B cell (primary cell): ENCODE data around the gene TCN2. TPM values are rescaled to one million over a fixed set of nuclear protein-coding genes. Genes with fewer than 3 reads are reported as not detected.

Source experiments
- ATAC-seq: fragments of 200-7000 bp; cut with Tn5 transposase; one replicate; pipeline ENCODE4 v1.10.0; 2021; ENCODE audit warnings: low read depth, mild to moderate bottlenecking, moderate number of reproducible peaks, moderate library complexity
- CTCF ChIA-PET: fragments of 350-600 bp; sonication (Branson Sonifier 250); formaldehyde crosslinking; loops from one replicate; lab custom pipeline; 2021; ENCODE audit warnings: antibody characterized with exemption, inconsistent platforms; lab: Charles Lee
- POLR2A ChIA-PET: fragments of 350-600 bp; sonication (Branson Sonifier 250); formaldehyde crosslinking; loops from one replicate; lab custom pipeline; 2021; ENCODE audit warnings: antibody characterized with exemption; lab: Charles Lee
- DNase-seq: peaks from one replicate; pipeline ENCODE4 v3.0.0; 2013
- H2AFZ ChIP-seq: 2 replicates; pipeline ENCODE4 v1.6.1; 2012; ENCODE audit warnings: mild to moderate bottlenecking, low read depth, low read length; ENCODE audit not compliant: insufficient read depth, poor library complexity, severe bottlenecking
- H3K27ac ChIP-seq, 2 donors: 1 replicate in 1 of 2; 2 replicates in 1 of 2; pipeline ENCODE4 v1.5.1; 2012 to 2013; ENCODE audit warnings: low read length in 2 of 2, mild to moderate bottlenecking in 2 of 2, moderate library complexity in 1 of 2
- H3K27me3 ChIP-seq, 4 experiments: fragments of 200-600 bp in 1 of 4; sonication (generic) in 1 of 4; replicated peaks in 1 of 4; 1 replicate in 2 of 4; 2 replicates in 2 of 4; pipeline versions ENCODE4 v1.6.1 to v1.7.0; 2013 to 2016; ENCODE audit warnings: low read length in 3 of 4, mild to moderate bottlenecking in 2 of 4, mixed read lengths in 1 of 4, moderate library complexity in 1 of 4; ENCODE audit not compliant: insufficient read depth in 4 of 4, control insufficient read depth in 3 of 4; ENCODE audit errors: control extremely low read depth in 1 of 4
- H3K36me3 ChIP-seq, 2 experiments: replicated peaks in 1 of 2; 1 replicate in 1 of 2; 2 replicates in 1 of 2; pipeline versions ENCODE4 v1.6.1 to v1.7.1; 2013; ENCODE audit warnings: low read length in 1 of 2; ENCODE audit not compliant: insufficient read depth in 2 of 2, control insufficient read depth in 1 of 2; ENCODE audit errors: control extremely low read depth in 1 of 2, extremely low read depth in 1 of 2
- H3K4me1 ChIP-seq, 2 donors: fragments of 200-600 bp in 1 of 2; sonication (generic) in 1 of 2; 1 replicate in 1 of 2; 2 replicates in 1 of 2; pipeline versions ENCODE4 v1.5.1 to v1.6.1; 2013 to 2017; ENCODE audit warnings: low read length in 2 of 2; ENCODE audit not compliant: control insufficient read depth in 2 of 2, insufficient read depth in 2 of 2
- H3K4me2 ChIP-seq: replicated peaks from 2 replicates; pipeline ENCODE3; 2012; ENCODE audit warnings: mild to moderate bottlenecking, low read depth, low read length; ENCODE audit not compliant: poor library complexity, severe bottlenecking
- H3K4me3 ChIP-seq, 5 experiments: fragments of 200-600 bp in 1 of 5; sonication (generic) in 1 of 5; 1 replicate in 3 of 5; 2 replicates in 2 of 5; pipeline versions ENCODE4 v1.5.1 to v1.7.0; 2011 to 2016; ENCODE audit warnings: low read length in 4 of 5, mild to moderate bottlenecking in 4 of 5, low read depth in 2 of 5, control low read depth in 1 of 5, moderate library complexity in 1 of 5; ENCODE audit not compliant: insufficient read depth in 1 of 5; ENCODE audit errors: control extremely low read depth in 1 of 5, extremely low read depth in 1 of 5
- H3K79me2 ChIP-seq: fragments of 200-600 bp; sonication (generic); one replicate; pipeline ENCODE4 v1.6.0; 2016; ENCODE audit warnings: low read length; ENCODE audit not compliant: control insufficient read depth, insufficient read depth
- H3K9ac ChIP-seq: fragments of 200-600 bp; sonication (generic); 2 replicates; pipeline ENCODE4 v1.6.1; 2017; ENCODE audit warnings: mild to moderate bottlenecking, low read length, moderate library complexity
- H3K9me3 ChIP-seq, 3 donors: one replicate each; pipeline versions ENCODE4 v1.6.1 to v1.7.1; 2013; ENCODE audit warnings: low read length in 2 of 3; ENCODE audit not compliant: control insufficient read depth in 2 of 3, insufficient read depth in 1 of 3; ENCODE audit errors: control extremely low read depth in 1 of 3
- H4K20me1 ChIP-seq: 2 replicates; pipeline ENCODE4 v1.6.0; 2012; ENCODE audit warnings: mild to moderate bottlenecking, low read length; ENCODE audit not compliant: insufficient read depth, control insufficient read depth, poor library complexity, severe bottlenecking
- H3K27ac Mint-ChIP-seq: one replicate; pipeline ENCODE4 v1.8.0; 2021; ENCODE audit warnings: mixed read lengths
- H3K27me3 Mint-ChIP-seq: one replicate; pipeline ENCODE4 v1.8.0; 2021; ENCODE audit warnings: mixed read lengths
- H3K4me1 Mint-ChIP-seq: one replicate; pipeline ENCODE4 v1.8.0; 2021; ENCODE audit warnings: mixed read lengths
- H3K4me3 Mint-ChIP-seq: one replicate; pipeline ENCODE4 v1.8.0; 2021; ENCODE audit warnings: mixed read lengths
- H3K9me3 Mint-ChIP-seq: one replicate; pipeline ENCODE4 v1.8.0; 2022; ENCODE audit warnings: mixed read lengths; ENCODE audit not compliant: insufficient read depth
- EZH2 ChIP-seq: IDR thresholded peaks from 2 replicates; pipeline ENCODE4 v1.6.1; 2012; ENCODE audit warnings: borderline replicate concordance, low read depth, mild to moderate bottlenecking, moderate library complexity, low read length; ENCODE audit not compliant: insufficient read depth, poor library complexity, severe bottlenecking
- WGBS: methylation state at CpG from one replicate; pipeline ENCODE4 v1.1.5; 2013; ENCODE audit warnings: missing lambda C conversion rate; ENCODE audit not compliant: insufficient coverage; 5-methylcytosine and 5-hydroxymethylcytosine counted together
- intact Hi-C: fragments of 100-400 bp; cut with micrococcal nuclease; formaldehyde crosslinking; loops from one replicate; pipeline ENCODE4 v1.10.0; 2022
- polyA plus RNA-seq: library from polyadenylated mRNA; depleted of rRNA; stranded (reverse); fragments of >200 nt; gene quantifications from 2 replicates; pipeline ENCODE4 v1.2.3, GENCODE V29; 2012
- total RNA-seq, 2 donors: library from RNA; stranded (reverse); fragments of 120-200 nt in 1 of 2; gene quantifications; 1 replicate in 1 of 2; 2 replicates in 1 of 2; pipeline versions ENCODE4 v1.2.3 to v1.2.4, GENCODE V29; 2013 to 2022
- TF ChIP-seq, protein P1 (sequence below): fragments of 200-600 bp; IDR thresholded peaks from one replicate; pipeline ENCODE4 v1.8.0; 2022; ENCODE audit warnings: antibody characterized with exemption, mild to moderate bottlenecking

The TCN2 gene
- total and polyA plus RNA-seq, 2 donors (not counting 1 experiment from before 2014, with no cell fraction given): 0.37 to 0.40 TPM

- TF ChIP-seq, protein P1, sequence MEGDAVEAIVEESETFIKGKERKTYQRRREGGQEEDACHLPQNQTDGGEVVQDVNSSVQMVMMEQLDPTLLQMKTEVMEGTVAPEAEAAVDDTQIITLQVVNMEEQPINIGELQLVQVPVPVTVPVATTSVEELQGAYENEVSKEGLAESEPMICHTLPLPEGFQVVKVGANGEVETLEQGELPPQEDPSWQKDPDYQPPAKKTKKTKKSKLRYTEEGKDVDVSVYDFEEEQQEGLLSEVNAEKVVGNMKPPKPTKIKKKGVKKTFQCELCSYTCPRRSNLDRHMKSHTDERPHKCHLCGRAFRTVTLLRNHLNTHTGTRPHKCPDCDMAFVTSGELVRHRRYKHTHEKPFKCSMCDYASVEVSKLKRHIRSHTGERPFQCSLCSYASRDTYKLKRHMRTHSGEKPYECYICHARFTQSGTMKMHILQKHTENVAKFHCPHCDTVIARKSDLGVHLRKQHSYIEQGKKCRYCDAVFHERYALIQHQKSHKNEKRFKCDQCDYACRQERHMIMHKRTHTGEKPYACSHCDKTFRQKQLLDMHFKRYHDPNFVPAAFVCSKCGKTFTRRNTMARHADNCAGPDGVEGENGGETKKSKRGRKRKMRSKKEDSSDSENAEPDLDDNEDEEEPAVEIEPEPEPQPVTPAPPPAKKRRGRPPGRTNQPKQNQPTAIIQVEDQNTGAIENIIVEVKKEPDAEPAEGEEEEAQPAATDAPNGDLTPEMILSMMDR: peak; percentile 91
- TF ChIP-seq EZH2: no peak
- H3K9me3 ChIP-seq: no peaks in the 10 kb centered on the region
- peak overlapping the region; percentile 77 for H3K9ac ChIP-seq
- Mint-ChIP-seq H3K27me3 (no peaks in the 10 kb centered on the region), H3K27ac (peak overlapping the region; percentile 94), H3K9me3 (peaks cover 3% of the 10 kb centered on the region), H3K4me1 (peaks cover 19% of the 10 kb centered on the region), H3K4me3 (peak overlapping the region; percentile 88)
- peak overlapping the region; percentile 99 for H3K4me2 ChIP-seq
- H3K79me2 ChIP-seq: no peaks in the 10 kb centered on the region
- peak overlapping the region; percentile 93 for H2AFZ ChIP-seq
- no peaks in the 10 kb centered on the region for H3K27me3 ChIP-seq
- H3K4me1 ChIP-seq: peaks cover 18 to 28% of the 10 kb centered on the region in 2 donors
- peak; percentile 92 for DNase-seq
- peak overlapping the region; percentile 82 to 88 for H3K27ac ChIP-seq
- ATAC-seq: peak; percentile 52
- peak overlapping the region in 4 of 5 experiments; percentile 52 to 79 (median 65) for H3K4me3 ChIP-seq
- intact Hi-C loops: loop anchor here (1.0 to 2.0 kb wide), 4 partner anchors 15 to 335 kb away; partner anchors contain the start of genes DUSP18, TCN2 and TUG1
- H3K36me3 ChIP-seq: no peaks in the 10 kb centered on the region
- 5% methylated on average over 26 of the region's 29 CpGs for WGBS
- no peaks in the 10 kb centered on the region for H4K20me1 ChIP-seq
- POLR2A ChIA-PET: interaction anchor here (0.6 to 1.9 kb wide), 15 partner anchors 12 to 1003 kb away, joined by 3 to 10 read pairs (median 4); partner anchors contain the start of genes DUSP18, MORC2, PES1 and SMTN
- CTCF ChIA-PET: interaction anchor here (0.6 to 4.8 kb wide), 38 partner anchors 9 to 679 kb away, joined by 3 to 105 read pairs (median 4); partner anchors contain the start of genes DUSP18, LIMK2, MORC2 and SMTN
These were observed 27.7 kb downstream of the TCN2 start for GRCh38 chr22:30634471-30635233.
